Measurements from ENCODE around the gene HIBADH.
"Not testable (repeated sequence)": the region's sequence is repeated elsewhere in the genome, so short reads cannot be mapped to it uniquely, and the experiment has no call there.

HIBADH gene

DNA sequence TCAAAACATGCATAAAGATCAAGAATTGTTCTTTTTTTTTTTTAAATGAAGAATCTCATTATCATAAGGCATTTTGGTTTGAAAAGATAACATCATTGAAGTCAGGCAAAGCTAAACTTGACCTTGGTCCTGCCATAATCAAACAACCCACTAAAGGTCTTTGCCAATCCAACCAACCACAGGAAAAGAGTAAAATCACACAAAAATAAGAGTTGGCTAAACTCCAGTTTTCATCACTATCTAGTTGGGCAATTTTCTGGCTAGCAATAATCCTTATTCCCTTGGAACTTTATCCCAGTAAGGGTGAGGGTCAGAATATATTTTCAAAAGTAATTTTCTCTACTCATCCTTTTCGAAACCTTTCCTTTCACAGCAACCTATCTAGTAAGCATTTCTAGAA is 62.4 kb downstream of the HIBADH start:
- DNase-seq (ENCODE audit: low read depth) = no peak

DNA sequence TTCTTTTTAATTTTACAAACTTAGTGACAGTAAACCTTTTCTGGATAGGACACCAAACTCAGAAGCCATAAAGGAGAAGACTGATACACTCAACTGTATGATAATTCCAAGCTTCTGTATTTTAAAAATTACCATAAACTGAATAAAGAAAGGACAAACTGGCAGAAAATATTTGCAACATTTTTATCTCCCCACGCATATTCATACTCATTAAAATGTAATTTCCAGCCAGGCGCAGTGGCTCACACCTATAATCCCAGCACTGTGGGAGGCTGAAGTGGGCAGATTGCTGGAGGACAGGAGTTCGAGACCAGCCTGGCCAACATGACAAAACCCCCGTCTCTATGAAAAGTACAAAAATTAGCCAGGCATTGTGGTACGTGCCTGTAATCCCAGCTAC is 67.7 kb downstream of the HIBADH start:
- DNase-seq (ENCODE audit: low read depth) = no peak

DNA sequence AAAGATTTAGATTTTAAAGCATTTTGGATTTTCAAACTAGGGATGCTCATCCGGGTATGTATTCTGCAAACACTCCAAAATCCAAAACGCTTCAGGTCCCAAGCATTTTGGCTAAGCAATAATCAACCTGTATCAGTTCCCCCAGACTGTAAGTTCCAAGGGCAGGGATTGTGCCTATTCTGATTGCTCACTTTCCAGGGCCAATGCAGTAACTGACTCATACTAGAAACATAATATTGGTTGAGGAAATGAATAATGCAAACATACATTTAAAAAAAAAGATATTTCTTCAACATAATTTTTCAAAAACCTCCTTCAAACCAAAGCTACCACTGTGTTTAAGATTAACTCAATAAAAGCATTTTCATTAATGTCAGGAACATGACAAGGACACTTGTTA is 69.5 kb downstream of the HIBADH start:
- DNase-seq (ENCODE audit: low read depth) = no peak

DNA sequence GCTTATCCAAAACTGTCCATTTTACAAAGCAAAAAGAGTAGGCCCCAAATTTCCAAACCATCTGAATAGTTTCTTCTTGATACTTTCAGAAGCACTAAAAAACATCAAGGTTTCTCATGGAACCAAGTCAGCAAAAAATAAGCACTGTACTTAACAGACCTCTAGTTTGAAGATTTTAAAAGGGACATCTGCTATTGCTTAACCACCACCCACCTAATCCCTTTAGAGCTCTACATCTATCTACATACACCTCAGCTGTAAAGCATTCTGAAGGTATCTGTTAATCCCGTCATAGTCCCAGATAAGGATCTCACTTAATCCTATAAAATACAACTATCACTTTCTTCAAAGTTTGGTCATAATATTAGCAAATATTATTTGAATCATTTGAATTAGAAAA is 72.3 kb downstream of the HIBADH start:
- no peak for DNase-seq (ENCODE audit: low read depth)

DNA sequence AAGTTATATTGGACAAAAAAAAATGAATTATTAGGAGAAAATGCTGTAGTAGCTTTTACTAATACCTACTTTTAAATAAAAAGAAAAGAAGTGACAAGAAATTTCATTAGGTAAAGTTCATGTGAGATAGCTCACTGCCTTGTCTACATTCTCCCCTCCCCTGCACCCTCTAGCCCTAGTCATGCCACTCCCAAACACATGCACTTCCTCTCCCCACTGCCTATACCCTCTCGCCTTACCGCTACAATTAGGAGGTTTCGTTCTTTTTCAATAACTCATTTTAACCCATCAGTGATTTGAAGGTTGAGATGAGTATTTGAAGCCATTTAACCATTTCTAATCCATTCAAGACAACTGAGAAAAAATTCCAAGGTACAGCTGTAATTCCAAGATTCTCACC is 75.3 kb downstream of the HIBADH start:
- DNase-seq (ENCODE audit: low read depth) = no peak

DNA sequence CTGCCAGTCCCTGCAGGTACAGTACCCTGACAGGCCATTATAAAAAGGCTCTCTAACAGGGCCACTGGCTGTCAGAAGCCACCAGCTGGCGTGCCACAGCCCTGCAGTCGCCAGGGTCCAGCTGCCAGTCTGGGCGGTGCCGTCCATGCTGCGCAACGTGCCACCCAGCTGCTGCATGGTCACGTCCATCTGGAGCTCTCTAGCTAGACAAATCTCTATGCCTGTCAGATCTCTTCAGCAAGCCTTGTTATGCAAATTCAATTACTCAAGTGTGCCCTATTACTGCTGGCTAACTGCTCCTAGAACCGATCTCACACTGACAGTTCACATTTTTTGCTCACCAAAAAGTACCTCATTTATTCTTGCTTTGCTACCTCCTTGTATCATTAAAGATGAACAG is 75.9 kb downstream of the HIBADH start:
- no peak for DNase-seq (ENCODE audit: low read depth)

DNA sequence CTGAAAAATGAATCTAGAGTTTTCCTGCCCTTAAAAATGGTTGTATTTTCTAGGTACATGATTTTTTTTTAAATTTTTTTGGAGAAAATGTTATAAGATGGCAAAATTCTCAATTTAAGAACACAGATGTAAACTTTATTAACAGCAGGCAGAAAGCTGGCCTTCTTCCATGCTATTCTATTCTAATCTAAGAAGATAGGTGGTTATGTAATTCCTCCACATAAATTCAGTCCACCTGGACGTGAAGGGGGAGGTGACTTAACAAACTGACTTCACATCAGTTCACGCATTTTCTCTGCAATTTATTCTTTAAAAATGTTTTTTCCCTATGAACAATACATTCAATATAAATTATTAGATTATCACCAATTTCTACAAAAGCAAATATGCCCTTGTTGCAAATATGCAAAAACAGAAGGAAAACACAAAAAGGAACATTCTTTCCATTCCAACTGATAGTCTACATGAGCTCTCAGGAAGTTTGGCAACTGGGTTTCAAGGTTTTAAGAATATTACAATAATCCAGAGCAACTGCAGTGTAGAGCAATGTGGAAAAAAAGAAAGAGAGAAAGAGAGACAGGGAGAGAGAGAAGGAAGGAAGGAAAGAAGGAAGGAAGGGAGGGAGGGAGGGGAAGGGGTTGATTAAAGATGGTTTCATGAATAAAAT is 76.8 kb downstream of the HIBADH start:
- no peak for DNase-seq (ENCODE audit: low read depth)

DNA sequence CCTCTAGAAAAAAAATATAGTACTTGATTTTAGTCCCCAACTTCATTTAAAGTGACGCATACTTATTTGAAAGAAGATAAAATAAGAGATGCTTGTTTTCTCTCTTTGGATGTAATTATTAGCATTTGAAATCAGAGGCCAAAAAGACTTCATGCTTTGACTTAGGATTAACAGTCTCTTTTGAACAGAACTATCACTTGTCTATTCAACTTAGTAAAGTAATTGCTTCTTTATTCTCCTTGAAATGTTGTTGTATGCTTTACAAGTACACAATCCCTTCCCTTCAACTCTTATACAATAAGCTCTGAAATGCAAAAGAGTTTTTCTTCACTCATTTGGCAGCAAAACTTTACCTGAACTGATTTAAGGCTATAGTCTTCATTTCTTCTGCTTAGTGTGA is 80.8 kb downstream of the HIBADH start:
- no peak for DNase-seq (ENCODE audit: low read depth)

DNA sequence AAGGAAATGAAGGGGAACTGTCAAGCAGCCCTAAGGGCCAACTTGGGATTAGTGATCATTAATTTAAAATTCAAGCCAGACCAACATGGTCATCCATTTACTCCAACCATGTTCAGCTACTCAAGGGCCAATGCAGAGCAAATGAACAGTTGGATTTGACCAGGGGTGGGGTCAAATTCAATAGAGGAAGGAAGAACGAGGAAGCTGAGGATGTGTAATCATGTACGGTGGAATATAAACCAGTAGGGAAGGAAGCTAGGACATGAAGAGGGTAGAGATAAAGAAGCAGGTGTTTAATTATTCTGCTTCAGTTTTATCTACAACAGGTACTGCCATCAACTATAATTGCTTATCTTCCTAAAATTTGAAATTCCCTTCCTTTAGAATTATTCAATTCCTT is 81.6 kb downstream of the HIBADH start:
- no peak for DNase-seq (ENCODE audit: low read depth)

DNA sequence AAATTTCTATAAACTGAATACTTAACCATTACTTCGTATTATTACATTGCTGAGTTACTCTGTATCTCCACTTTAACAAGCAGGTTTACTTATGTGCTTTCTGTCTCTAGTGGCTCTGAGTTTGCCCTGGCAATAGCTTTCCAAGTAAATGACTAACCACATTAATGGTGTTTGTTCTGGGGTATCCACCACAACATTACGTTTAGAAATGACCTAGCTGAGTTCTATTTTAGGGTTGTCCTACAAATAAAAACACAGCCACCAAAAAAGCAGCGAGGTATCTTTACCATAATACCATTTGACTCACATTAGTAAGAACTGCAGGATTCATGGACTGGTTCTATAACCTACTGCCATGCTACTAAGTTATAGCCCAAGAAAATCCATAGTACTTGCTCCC is 83.1 kb downstream of the HIBADH start:
- no peak for DNase-seq (ENCODE audit: low read depth)

DNA sequence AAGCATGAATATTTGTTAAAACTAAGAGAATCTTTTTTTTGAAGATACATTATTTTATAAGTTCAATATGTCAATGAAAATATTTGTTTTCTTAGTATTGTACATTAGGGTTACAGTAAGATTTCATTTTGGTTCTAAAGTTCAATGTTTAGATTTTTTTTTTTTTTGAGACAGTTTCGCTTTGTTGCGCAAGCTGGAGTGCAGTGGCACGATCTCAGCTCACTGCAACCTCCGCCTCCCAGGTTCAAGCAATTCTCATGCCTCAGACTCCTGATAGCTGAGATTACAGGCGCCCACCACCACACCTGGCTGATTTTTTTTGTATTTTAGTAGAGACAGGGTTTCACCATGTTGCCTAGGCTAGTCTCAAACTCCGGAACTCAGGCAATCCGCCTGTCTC is 84.5 kb downstream of the HIBADH start:
- DNase-seq (ENCODE audit: low read depth) = not testable (repeated sequence)

DNA sequence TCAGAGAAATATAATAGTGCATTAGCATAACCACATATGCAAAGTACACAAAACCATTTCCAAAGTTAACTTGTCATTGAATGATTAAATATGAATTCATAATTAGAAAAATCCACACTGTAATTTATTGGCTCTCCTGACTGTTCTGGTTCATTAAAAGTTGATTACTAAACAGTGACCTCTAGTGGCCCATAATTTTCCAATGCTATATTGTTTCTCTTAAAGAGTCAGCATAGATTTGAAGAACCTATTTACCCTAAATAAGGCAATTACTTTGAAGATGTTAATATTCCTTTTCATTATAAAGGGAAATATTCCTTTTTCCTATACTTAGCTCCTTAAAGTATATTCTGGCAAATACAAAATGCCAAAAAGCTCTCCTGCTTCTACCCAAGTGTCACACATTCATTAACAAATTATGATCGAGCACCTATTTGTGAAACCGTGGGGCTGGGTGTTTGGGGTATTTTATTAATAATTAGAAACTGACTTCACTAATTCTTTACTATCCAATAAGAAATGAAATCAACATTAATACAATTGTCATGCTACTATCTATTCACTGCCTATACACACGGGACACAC is 86.2 kb downstream of the HIBADH start:
- DNase-seq (ENCODE audit: low read depth) = no peak

DNA sequence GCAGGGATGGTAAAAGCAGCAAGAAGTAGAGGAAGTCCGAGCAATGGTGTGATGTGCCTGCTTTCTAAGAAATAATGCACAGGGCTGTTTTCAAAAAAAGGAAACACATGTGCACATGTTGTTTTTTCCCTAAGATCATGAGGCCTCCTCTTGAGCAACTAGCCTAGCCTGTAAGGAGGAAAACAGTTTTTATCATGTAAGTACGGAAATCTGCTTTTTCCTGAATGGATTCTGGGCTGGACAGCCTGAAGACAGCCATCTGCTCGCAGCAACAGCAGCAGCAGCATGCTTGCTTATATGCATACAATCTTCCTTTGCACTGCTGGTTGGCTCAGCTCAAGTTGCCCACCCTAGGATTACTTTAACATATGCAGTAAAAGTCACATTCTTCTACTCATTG is 87.1 kb downstream of the HIBADH start:
- no peak for DNase-seq (ENCODE audit: low read depth)

DNA sequence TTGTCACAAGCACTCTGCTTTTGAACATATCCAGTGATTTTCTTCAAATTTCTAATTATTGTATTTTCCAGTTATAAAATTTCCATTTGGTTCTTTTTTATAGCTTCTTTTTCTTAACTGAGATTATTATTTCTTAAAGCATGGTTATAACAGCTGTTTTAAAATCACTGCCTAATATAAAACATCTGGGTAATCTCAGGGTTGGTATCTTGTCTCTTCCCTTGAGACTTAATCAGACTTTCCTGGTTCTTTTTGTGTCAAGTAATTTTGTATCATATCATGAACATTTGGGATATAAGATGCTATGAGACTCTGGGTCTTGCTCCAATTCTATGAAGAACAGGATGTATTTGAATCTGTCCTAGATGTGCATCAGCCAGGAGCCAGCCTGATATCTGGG is 93.6 kb downstream of the HIBADH start:
- no peak for DNase-seq (ENCODE audit: low read depth)

DNA sequence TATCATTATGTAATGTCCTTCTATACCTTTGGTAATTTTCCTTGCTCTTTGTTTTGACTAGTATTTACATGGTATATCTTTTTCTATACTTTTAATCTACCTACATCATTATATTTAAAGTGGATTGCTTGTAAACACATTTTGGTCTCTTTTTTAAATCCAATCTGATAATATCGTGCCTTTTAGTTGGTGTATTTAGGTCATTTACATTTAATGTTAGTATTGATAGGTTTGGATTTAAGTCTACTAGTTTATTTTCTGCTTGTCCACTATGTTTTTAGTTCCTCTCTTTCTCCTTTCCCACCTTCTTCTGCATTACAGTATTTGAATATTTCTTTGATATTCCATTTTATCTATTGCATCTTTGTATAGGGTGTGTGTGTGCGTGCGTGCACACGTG is 95.4 kb downstream of the HIBADH start:
- DNase-seq (ENCODE audit: low read depth) = no peak

DNA sequence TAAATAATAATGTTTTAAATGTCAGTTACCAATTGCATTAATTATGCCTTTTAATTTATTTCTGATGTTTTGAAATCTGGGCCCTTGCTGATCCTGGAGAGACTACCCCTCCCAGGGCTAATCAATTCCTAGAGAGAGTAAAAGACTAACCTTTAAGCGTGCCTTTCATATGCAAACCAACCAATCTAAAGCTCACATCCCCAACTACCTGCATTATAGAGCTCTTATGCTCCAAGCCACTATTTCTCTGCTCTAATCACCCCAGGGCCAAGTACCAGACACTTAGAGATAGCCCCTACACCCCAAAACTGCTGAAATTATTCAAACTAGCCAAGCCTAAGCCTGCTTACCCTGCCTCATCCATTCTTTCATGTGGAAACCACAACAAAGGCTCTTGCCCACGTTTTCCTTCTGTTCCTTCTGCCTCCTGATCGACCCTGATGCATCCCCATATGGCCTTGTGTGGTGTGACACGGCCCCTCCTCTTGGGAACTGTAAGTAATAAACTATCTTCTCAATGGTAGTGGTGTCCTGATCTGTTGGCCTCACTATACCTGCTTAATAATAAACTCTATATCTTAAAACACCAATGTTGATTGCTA is 97.7 kb downstream of the HIBADH start:
- DNase-seq (ENCODE audit: low read depth) = no peak

DNA sequence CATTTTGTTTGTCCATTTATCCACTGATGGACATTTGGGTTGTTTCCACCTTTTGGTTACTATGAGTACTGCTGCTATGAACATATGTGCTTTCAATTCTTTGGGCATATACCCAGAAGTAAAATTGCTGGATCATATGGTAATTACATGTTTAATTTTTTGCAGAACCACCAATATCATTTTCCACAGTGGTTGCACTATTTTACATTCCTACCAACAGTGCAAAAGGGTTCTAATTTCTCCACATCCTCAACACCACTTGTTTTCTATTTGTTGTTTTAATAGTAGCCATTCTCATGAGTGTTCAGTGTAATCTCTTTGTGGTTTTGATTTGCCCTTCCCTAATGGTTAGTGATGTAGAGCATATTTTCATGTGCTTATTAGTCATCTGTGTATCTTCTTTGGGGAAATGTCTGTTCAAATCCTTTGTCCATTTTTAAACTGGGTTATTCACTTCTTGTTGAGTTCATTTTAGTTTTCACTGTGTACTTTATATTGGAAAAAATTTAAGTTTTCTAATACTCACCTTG is 101.9 kb downstream of the HIBADH start:
- DNase-seq (ENCODE audit: low read depth) = peak; percentile 65

DNA sequence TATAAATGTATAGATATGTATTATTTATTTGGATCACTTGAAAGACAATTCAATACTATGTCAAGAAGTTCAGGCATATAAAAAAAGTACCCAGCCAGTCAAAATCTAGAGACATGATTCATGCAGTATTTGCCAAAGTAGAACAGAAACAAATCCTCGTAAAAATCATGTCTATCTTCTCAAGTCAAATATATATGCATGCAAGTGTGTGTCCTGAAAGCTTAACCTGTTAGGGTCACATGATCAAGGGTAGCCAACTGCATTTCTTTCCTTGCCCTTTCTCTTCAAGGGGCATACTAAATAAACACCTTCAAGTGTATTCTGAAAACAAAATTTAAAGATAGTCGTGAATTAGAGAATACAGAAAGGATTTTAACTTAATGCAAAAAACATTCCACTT is 107.0 kb downstream of the HIBADH start:
- DNase-seq (ENCODE audit: low read depth) = no peak

DNA sequence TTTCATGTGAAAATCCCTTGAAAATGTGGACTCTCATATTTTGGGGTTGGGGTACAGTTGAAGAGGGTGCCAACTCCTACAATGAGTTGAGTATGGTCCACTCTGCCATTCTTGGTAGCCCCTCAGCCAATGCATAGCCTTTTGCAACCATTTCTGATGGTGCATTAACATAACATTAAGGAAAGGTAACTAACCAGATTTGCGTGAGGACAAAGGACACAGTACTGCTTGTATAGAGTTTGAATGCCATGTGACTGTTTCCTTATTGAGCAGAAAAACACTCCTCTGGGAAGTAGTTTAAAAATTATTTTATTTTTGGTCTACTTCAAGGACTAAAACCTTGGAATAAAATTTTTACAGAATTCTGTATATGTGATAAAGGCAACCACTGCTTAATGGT is 107.9 kb downstream of the HIBADH start:
- DNase-seq (ENCODE audit: low read depth) = no peak

DNA sequence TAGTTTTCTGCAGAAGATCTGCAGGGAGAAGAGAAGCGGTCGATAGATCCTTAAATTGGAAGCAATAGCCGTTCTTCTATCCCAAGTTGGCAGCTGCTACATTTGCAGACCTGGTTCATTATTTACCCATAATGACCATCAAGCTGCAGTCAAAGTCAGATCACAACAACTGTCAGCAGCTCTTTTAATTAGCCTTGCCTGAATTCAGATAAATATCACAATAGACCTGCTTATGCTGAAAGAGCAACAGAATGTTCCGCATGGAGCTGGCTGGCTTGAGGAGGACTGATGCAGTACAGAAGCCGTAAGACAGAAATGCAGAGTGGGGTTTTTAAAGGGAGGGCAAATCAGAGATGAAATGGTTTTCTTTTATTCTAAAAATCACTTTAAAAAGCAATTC is 109.4 kb downstream of the HIBADH start:
- no peak for DNase-seq (ENCODE audit: low read depth)

DNA sequence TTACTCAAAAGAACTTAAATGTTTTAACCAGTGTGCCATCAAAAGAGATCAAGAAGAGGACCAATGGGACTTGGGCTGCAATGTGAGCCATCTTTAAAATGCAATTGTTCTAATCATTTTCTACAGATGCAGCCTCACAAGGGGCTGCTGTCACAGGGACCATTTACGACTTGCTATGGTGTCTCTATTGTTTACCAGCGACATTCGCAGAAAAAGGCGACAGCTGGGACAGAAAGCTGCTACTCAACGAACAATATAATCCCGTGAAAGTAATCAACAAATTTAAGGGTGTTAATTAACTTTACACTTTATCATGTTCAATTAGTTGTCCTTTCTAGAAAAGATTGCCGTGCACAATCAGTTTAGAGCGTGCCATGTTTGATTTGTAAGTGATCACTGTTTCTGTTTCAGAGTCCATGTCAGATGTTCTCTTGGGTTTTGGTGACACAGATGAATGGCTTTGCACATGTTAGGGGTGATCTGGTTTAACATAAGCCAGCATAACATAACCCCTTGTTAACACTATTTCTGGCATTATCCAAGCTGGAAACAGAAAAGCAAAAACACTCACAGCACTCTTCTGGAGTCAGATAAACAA is 110.8 kb downstream of the HIBADH start:
- no peak for DNase-seq (ENCODE audit: low read depth)

DNA sequence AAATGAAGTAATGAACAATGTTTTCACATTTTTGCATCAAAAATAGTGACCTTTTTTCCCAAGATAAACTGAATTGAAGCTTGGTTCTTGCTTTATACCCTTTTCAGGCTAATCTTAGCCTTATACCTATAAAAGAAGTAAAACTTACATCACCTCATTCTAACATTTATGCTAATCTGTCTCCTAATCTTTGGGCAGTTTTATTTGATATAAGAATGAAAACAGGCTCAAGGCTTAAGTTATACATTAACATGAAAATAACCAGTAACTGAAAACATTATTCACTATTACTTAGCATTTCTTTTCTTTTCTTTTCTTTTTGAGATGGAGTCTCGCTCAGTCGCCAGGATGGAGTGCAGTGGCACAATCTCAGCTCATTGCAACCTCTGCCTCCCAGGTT is 113.1 kb downstream of the HIBADH start:
- no peak for DNase-seq (ENCODE audit: low read depth)

DNA sequence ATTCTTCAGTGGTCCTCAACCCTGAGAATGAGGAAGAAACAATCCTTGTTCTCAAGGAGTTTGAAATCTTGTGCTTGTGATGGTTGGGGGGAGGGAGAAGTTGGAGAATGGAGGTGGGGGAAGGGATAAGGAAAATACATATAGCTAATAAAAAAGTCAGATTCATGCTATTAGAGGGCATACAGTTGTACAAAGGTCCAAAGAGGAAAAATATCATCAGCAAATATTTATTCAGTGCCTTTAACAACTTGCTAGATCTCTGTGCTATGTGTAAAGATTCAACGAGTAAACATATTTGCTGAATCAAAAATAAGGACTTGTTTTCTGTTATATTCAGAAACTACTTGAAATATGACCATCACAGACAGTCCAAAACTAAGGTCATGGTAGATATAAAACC is 114.4 kb downstream of the HIBADH start:
- no peak for DNase-seq (ENCODE audit: low read depth)

All from GM04503 (cell line).